Measurements from ENCODE around the gene RUNX3. TPM values are rescaled to one million over a fixed set of nuclear protein-coding genes. Genes with fewer than 3 reads are reported as not detected.

The RUNX3 gene
- total and polyA plus RNA-seq, 2 of the 8 experiments (the other 6 are each of a cell fraction or from before 2014, with no cell fraction given), result 0.62 to 0.82 TPM

- TF ChIP-seq CHD7 (IDR thresholded peaks at IDR 0.05; ENCODE audit: insufficient replicate concordance, low read length) (no peak), CBX8 (IDR thresholded peaks at IDR 0.05; ENCODE audit: borderline replicate concordance, low read depth, low read length) (no peak), MAFK (IDR thresholded peaks at IDR 0.05; ENCODE audit: low read depth, low read length) (no peak), EP300 (IDR thresholded peaks at IDR 0.05; ENCODE audit: borderline replicate concordance in 1 of 2, low read depth in 2 of 2, low read length in 2 of 2) (no peak), RXRA (IDR thresholded peaks at IDR 0.05; ENCODE audit: insufficient read depth, low read depth, low read length) (no peak), TCF12 (IDR thresholded peaks at IDR 0.05; ENCODE audit: low read depth, low read length) (no peak), E2F6 (IDR thresholded peaks at IDR 0.05) (no peak)
Observed at GRCh38 chr1:24899581-24900485, 30.2 kb downstream of the RUNX3 start (continued).

Measured in H1 (cell line).